C4-2B (cell line): ENCODE data around the gene CRLF1.
A peak's percentile ranks its signal among the peaks of the same experiment; 100 is the strongest.

Source experiments
- H3K27ac ChIP-seq: fragments of 450-650 bp; 2 replicates; pipeline ENCODE4 v1.5.1; 2017
- ZFX ChIP-seq: fragments of 450-650 bp; IDR thresholded peaks from 2 replicates; pipeline ENCODE4 v1.6.1; 2017
- TF ChIP-seq, protein P1 (sequence below): fragments of 450-650 bp; conservative IDR thresholded peaks from 2 replicates; pipeline ENCODE4 v1.5.1; 2017; ENCODE audit warnings: mild to moderate bottlenecking

CRLF1 gene

DNA sequence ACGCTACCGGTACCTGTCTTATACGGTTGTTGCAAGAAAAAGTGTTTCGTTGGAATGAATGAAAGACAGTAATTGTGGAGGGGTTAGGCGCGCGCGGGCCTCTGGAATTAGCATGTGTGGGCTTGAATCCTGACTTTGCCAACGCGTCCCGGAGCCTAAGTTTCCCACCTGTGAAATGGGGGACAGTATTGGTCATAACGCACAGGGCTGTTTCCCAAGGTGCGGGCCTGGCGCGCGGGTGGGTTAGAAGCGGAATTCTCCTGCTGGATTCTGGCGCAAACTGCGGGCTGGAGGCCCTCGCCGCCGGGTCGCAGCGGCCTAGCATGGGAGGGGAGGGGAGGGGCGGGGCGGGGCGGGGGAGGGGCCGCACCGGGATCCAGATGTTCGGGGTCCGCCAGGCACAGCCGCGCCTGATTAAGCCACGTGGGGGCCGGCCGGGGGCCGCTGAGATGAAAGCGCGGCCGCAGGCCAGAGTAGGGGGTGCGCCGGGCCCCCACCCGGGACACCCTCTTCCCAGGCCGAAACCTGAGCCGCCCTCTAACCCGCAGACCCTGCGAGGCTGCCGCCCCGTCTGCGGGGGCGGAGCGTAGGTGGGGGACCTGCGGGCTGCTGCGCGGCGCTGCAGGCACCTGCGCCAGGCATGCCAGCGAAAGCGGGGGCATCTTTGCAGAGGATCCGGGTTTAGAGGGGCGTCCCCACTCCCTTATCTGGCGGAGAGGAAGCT is 4.9 kb upstream of the CRLF1 start:
- no peak overlapping the region for H3K27ac ChIP-seq

DNA sequence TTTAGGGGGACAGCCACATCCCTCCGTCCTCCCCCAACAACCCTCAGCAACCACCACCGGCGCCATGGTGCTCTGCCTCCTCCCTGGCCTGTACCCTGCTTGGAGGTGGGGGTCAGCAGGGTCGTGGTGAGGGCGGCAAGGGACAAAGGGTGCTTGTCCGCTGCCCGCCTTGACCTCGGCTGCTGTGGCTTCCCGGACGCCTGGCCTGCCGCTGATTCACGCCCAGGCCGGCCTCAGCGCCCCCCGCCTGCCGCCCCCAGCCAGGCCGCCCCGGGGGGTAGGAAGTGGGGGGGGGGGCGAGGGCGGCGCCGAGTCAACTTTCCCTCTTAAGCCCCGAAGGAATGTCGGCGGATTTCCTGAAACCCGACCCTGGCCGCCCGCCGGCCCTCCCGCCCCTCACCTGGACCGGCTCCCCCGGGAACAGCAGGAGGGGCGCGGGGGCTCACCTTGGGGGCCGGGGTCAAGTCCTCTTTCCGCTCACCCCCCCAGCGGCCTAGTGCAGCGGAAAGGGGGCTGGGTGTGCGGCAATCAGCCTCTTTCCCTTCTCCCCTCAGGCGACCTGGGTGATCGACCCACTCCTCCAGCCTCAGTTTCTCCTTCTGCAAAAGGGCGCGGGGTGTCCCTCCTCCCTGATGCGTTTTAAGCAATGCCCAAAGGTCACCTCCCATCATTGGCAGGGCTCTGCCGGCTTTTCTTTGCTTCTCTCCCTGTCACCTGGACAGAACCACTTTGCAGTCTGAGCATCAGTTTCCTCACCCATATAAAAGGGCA is 4.1 kb upstream of the CRLF1 start:
- H3K27ac ChIP-seq, result no peak overlapping the region
- TF ChIP-seq, protein P1, sequence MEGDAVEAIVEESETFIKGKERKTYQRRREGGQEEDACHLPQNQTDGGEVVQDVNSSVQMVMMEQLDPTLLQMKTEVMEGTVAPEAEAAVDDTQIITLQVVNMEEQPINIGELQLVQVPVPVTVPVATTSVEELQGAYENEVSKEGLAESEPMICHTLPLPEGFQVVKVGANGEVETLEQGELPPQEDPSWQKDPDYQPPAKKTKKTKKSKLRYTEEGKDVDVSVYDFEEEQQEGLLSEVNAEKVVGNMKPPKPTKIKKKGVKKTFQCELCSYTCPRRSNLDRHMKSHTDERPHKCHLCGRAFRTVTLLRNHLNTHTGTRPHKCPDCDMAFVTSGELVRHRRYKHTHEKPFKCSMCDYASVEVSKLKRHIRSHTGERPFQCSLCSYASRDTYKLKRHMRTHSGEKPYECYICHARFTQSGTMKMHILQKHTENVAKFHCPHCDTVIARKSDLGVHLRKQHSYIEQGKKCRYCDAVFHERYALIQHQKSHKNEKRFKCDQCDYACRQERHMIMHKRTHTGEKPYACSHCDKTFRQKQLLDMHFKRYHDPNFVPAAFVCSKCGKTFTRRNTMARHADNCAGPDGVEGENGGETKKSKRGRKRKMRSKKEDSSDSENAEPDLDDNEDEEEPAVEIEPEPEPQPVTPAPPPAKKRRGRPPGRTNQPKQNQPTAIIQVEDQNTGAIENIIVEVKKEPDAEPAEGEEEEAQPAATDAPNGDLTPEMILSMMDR, result no peak
- TF ChIP-seq ZFX, result no peak

More for the DNA sequence above, 4.9 kb upstream of the CRLF1 start:
- TF ChIP-seq, protein P1, result no peak
- no peak for TF ChIP-seq ZFX

DNA sequence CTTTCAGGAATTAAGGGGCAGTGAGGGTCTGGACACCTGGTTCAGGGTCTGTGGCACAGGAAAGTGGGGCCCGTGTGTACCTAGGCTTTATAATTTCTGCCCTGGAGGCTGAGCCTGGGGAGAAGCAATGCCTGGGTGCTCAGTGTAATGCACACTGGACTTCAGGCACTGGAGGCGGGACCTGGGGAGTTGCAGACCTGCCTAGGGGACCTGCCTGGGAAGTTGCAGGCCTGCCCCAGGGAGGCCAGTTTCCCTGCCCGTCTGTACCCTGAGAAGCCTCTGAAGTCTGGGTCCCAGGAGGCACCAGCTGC is 3.6 kb upstream of the CRLF1 start:
- TF ChIP-seq, protein P1, result no peak
- TF ChIP-seq ZFX, result no peak
- no peak overlapping the region for H3K27ac ChIP-seq

DNA sequence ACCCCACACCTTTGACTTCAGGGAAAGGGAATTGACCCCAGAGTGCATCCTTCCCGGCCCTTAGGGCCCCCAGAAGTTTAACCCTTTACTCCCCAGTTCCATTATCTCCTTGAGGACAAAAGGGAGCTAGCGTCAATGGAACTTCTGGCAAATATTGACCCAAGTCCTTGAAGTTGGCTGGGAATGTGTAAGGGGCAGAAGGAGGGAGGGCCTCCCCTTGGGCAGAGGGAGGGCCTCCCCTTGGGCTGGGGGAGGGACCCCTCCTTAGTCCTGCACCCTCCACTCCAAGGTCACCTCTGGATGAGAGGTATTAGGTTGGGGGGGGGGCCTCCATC is 3.1 kb upstream of the CRLF1 start:
- H3K27ac ChIP-seq, result no peak overlapping the region
- TF ChIP-seq ZFX, result no peak
- TF ChIP-seq, protein P1, result no peak

DNA sequence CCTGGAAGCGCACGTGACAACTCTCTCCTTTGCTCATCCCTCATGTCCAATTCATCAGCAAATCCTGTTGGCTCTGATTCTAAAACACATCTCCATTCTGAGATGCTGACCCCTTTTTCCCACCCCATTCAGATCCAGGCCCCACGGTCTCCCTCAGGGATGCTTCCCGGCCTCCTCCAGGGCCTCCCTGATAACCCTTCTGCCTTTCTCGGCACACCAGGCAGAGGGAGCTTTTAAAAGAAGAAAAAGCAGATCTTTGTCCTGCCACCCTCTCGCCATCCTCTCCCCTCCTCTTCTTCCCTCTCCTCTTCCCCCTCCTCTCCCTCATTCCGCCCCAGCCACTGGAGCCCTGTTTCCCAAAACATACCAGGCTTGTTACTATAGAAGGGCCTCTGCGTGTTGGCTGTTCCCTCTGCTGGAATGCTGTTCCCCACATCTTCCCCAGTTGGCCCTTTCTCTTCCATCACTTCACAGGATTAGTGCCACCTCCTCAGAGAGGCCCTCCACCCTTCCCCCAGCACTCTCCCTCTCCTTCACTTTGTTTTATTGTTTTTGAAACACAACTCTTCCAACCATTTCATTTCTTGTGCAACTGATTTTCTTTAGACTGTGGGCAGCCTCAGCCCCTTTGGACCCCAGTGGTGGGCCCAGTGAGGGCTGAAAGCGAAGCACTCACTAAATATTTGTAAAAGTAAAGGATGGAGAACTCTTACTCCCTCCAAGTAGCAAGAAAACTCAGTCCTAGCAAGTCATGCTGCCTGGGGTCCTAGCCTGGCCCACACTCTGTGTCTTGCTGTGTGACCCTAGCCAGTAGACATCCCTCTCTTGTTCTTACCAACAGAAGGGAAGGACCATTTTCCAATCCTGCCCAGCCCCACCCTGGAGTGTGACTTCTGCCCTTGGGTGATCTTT is 2.5 kb upstream of the CRLF1 start:
- TF ChIP-seq, protein P1, result no peak
- 0 out of 2 replicates have a peak, but pooled peaks have one; percentile 12 for TF ChIP-seq ZFX

DNA sequence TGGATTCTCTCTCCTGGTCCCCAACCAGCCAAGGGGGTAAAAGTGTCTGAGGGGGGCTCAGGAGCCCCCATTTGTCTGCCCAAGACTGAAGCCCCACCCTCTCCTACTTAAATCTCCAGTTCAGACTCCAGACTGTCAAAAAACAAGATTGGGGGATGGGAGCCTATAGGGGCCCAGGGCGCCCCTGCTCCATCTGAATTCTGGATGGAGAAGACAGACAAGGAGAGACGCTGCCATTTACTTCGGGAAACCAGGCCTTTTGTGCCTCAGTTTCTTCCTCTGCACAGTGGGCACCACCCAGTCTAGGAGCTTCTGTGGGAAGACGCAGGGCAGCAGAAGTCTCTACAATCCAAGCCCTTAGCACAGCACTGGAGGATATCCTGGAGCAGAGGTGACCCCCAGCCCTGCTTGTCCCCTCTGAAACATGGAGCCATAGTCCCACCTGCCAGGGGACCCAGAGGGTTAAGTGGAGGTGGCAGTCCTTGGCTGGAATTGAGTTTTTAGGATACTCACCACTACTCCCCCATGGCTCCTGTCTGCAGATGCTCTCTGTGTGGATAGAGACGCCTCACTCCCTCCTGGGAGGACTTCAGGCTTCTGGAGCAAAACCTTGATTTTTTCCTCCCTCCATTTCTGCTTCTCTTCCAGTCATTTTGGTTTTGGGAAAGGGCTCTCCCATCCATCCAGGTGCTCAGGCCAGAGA is 1.7 kb upstream of the CRLF1 start:
- TF ChIP-seq, protein P1, result no peak
- no peak for TF ChIP-seq ZFX
- no peak overlapping the region for H3K27ac ChIP-seq

More for the DNA sequence above, 2.5 kb upstream of the CRLF1 start:
- H3K27ac ChIP-seq, result no peak overlapping the region
